ENCODE measurements around the gene TSC22D2. TPM values are rescaled to one million over a fixed set of nuclear protein-coding genes. Genes with fewer than 3 reads are reported as not detected.
A peak's percentile ranks its signal among the peaks of the same experiment; 100 is the strongest.

Gene TSC22D2
- total RNA-seq (12.8 and 25.6 TPM in 2 replicates), polyA plus RNA-seq (22.6 and 29.1 TPM in 2 replicates)

- no peak for TF ChIP-seq CTCF (IDR thresholded peaks at IDR 0.05; ENCODE audit: low read depth, low read length)
- H3K27ac ChIP-seq, result peak within 1 kb of the TSS; percentile 96
- peaks cover 18% of the 10 kb centered on the region for H3K4me1 ChIP-seq (ENCODE audit: low read depth)
- H3K36me3 ChIP-seq, result no peaks in the 10 kb centered on the region
- H3K4me3 ChIP-seq, result peak within 1 kb of the TSS; percentile 62
- peak; percentile 96 to 97 for DNase-seq (ENCODE audit: low read depth in 1 of 2, low spot score in 1 of 2)
- no peaks in the 10 kb centered on the region for H3K27me3 ChIP-seq
- H3K9me3 ChIP-seq (ENCODE audit: low read depth), result no peaks in the 10 kb centered on the region
Measured at GRCh38 chr3:150408221-150409124, at the start of gene TSC22D2. Gene TSC22D2, plus strand, starts transcription at chr3:150408298. Its CDS starts 1,053 bp downstream, at chr3:150409351.

GRCh38 chr3:150359381-150359780 is 48.7 kb upstream of the TSC22D2 start:
- TF ChIP-seq CTCF (IDR thresholded peaks at IDR 0.05; ENCODE audit: low read depth, low read length), result no peak
- Histone ChIP-seq H3K27ac (no peak overlapping the region), H3K4me3 (no peak overlapping the region), H3K9me3 (ENCODE audit: low read depth) (no peaks in the 10 kb centered on the region), H3K36me3 (no peaks in the 10 kb centered on the region), H3K4me1 (ENCODE audit: low read depth) (no peaks in the 10 kb centered on the region), H3K27me3 (no peaks in the 10 kb centered on the region)
- DNase-seq (ENCODE audit: low read depth in 1 of 2, low spot score in 1 of 2), result no peak

- no peaks in the 10 kb centered on the region for H3K9me3 ChIP-seq (ENCODE audit: low read depth)
- no peak overlapping the region for H3K27ac ChIP-seq
- TF ChIP-seq CTCF (IDR thresholded peaks at IDR 0.05; ENCODE audit: low read depth, low read length), result no peak
- H3K36me3 ChIP-seq, result no peaks in the 10 kb centered on the region
- H3K4me1 ChIP-seq (ENCODE audit: low read depth), result no peaks in the 10 kb centered on the region
- H3K4me3 ChIP-seq, result no peak overlapping the region
- DNase-seq (ENCODE audit: low read depth in 1 of 2, low spot score in 1 of 2), result no peak
- no peaks in the 10 kb centered on the region for H3K27me3 ChIP-seq
Measured at GRCh38 chr3:150360966-150361365, 47.1 kb upstream of the TSC22D2 start.

GRCh38 chr3:150362515-150363302 is 45.4 kb upstream of the TSC22D2 start:
- no peaks in the 10 kb centered on the region for H3K4me1 ChIP-seq (ENCODE audit: low read depth)
- H3K9me3 ChIP-seq (ENCODE audit: low read depth), result no peaks in the 10 kb centered on the region
- no peak overlapping the region for H3K27ac ChIP-seq
- H3K4me3 ChIP-seq, result no peak overlapping the region
- TF ChIP-seq CTCF (IDR thresholded peaks at IDR 0.05; ENCODE audit: low read depth, low read length), result no peak
- H3K36me3 ChIP-seq, result no peaks in the 10 kb centered on the region
- no peak for DNase-seq (ENCODE audit: low read depth in 1 of 2, low spot score in 1 of 2)
- no peaks in the 10 kb centered on the region for H3K27me3 ChIP-seq

- Histone ChIP-seq H3K27me3 (no peaks in the 10 kb centered on the region), H3K9me3 (ENCODE audit: low read depth) (no peaks in the 10 kb centered on the region), H3K27ac (no peak overlapping the region), H3K4me1 (ENCODE audit: low read depth) (no peaks in the 10 kb centered on the region), H3K36me3 (no peaks in the 10 kb centered on the region), H3K4me3 (no peak overlapping the region)
- no peak for TF ChIP-seq CTCF (IDR thresholded peaks at IDR 0.05; ENCODE audit: low read depth, low read length)
- DNase-seq (ENCODE audit: low read depth in 1 of 2, low spot score in 1 of 2), result no peak
Measured at GRCh38 chr3:150363420-150363819, 44.7 kb upstream of the TSC22D2 start.
